DMS79 treated with DMSO at 0.1 percent for 48 hours (cell line): ENCODE measurements around the gene HPCAL1.

Experiments
- DNase-seq: peaks from one replicate; lab custom pipeline; 2025; lab: John Stamatoyannopoulos, UW

The HPCAL1 gene

DNA sequence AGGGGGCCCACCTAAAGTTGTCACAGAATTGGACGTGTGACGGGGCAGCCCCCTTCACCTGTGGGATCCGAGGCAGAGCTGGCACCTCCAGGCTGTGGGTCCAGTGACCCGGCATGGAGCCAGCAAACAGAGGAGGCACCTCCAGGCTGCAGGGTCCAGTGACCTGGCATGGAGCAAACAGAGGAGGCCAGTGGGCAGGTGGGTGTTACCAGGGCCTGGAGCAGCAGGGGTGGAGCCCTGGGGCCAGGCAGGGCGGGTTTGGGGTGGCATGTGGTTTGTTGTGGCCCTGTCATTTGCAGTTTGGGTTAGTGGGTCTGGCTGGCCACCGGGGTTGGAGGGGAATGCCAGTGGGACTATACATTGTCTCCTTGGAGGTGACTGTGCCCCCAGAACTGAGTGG lies 68.2 kb downstream of the HPCAL1 start:
- DNase-seq = no peak

DNA sequence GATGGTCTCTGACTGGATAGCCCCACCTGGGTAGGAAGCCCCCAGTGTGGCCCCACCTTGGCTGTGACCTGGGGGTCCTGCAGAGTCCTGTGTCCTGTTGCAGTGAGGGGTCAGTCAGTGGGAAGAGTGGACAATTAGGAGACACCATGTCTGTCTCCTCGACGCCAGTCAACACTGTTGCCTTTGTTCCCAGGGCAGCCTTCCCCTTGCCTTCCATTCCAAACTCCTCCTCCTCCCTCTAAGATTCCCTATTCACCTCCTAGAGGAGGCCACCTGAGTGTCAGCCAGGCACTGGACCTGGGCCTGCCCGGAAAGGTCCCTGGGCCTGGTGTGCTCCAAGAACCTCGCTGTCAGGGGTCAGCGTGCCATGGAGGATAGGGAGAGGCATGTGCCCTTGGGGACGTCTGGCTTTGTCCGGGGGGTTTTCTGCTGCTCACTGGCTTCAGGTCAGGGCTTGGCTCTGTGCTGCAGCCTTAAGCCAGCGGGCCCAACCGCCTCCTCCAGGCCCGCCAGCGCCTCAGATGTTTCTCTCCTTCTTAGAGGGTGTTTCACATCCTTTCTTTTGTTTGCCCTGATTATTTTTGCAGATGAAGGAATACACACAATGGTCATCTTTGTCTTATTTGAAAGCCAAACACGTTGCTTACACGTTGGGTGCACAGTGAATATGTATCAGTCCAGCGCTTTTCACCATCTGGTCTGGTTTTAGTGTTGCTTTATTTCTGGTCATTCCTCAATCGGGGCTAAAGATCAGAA lies 68.9 kb downstream of the HPCAL1 start:
- no peak for DNase-seq

GRCh38 chr2:10372203-10372861 lies 69.6 kb downstream of the HPCAL1 start:
- no peak for DNase-seq

DNA sequence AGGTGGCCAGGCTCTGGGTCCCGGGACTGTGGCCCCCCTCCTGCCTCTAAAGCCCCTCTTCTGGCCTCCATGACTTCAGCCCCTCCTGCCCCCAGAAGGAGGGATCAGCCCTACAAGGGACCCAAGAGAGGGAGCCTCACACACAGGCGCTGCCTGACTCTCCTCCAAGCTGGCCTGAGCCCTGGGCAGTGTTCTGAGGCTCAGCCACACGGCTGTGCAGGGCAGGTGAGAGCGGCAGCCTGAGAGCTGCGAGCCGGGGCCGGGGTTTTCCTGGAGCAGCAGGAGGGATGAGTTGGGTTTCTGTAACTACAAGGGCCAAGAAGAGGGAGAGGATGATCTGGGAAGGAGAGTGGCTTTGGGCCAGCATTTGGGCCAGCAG lies 70.1 kb downstream of the HPCAL1 start:
- DNase-seq = no peak

- peak; percentile 75 for DNase-seq
Observed at GRCh38 chr2:10373931-10374330, 71.2 kb downstream of the HPCAL1 start.

- DNase-seq = no peak
Observed at GRCh38 chr2:10374362-10374943, 71.7 kb downstream of the HPCAL1 start.

- peak; percentile 71 for DNase-seq
Observed at GRCh38 chr2:10375570-10376281, 73.0 kb downstream of the HPCAL1 start.

GRCh38 chr2:10377052-10377746 lies 74.5 kb downstream of the HPCAL1 start:
- DNase-seq = peak; percentile 66

DNA sequence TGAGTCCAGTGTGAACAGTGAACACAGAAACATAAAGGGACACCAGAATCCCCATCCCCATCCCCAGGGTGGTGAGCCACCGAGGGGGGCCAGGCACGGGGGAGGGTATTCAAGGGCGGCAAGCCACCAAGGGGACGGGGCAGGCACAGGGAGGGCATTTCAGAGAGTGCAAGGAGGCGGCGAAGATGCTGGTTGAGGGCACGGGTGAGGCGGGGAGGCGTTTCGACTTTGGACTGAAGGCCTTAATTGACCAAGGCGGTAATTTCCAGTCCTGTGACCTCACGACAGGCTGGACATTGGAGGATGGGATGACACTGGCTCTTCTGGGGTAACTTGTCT lies 75.0 kb downstream of the HPCAL1 start:
- no peak for DNase-seq

- DNase-seq = no peak
Observed at GRCh38 chr2:10378189-10378588, 75.5 kb downstream of the HPCAL1 start.

GRCh38 chr2:10380048-10380926 lies 77.6 kb downstream of the HPCAL1 start:
- DNase-seq = peak; percentile 16

DNA sequence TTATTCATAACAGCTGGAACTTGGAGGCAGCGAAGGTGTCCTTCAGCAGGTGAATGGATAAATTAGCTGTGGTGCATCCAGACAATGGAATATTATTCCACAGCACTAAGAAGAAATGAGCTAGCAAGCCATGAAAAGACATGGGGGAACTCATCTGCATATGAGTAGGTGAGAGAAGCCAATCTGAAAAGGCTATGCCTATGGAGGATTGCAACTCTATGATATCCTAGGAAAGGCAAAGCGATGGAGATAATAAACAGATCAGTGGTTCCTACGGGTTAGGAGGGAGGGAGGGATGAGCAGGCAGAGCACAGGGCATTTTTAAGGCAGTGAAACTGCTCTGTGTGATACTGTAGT lies 79.3 kb downstream of the HPCAL1 start:
- DNase-seq = no peak

GRCh38 chr2:10382354-10383061 lies 79.8 kb downstream of the HPCAL1 start:
- DNase-seq = peak; percentile 91

DNA sequence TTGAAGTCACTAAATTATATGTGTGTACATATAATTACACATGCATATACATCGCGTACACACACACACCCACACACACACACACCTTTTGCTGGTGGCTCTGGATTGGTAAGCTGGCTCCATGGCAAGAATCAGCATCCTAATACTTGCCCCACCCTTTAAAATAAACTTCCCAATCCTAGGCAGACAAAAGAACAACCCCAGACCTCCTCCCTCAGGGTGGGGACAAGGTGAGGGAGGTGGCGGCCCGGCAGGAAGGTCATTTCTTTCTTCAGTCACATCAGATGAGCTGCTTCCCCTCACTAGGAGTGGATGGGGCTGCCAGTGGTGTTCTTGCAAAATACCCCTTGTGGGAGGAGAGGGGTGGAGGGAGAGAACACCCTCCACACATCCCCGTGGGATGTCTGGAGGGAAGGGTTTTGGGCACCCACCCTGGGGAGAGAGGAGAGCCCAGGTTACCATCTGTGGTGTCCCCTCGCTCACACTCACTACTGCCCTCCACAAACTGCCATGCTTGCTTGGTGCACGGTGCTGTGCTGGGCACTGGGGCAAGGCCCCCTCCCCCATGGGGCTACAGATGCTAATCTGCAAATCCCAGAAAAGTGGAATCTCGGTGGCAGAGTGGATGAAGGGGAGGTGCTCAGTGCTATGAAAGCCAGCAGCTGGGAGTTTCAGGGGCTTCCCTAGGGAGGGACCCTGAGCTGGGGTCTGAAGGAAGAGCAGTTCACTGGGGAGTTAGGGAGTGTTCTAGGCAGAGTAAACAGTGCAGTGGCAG lies 81.4 kb downstream of the HPCAL1 start:
- no peak for DNase-seq

- DNase-seq = no peak
Observed at GRCh38 chr2:10385501-10385900, 82.8 kb downstream of the HPCAL1 start.

DNA sequence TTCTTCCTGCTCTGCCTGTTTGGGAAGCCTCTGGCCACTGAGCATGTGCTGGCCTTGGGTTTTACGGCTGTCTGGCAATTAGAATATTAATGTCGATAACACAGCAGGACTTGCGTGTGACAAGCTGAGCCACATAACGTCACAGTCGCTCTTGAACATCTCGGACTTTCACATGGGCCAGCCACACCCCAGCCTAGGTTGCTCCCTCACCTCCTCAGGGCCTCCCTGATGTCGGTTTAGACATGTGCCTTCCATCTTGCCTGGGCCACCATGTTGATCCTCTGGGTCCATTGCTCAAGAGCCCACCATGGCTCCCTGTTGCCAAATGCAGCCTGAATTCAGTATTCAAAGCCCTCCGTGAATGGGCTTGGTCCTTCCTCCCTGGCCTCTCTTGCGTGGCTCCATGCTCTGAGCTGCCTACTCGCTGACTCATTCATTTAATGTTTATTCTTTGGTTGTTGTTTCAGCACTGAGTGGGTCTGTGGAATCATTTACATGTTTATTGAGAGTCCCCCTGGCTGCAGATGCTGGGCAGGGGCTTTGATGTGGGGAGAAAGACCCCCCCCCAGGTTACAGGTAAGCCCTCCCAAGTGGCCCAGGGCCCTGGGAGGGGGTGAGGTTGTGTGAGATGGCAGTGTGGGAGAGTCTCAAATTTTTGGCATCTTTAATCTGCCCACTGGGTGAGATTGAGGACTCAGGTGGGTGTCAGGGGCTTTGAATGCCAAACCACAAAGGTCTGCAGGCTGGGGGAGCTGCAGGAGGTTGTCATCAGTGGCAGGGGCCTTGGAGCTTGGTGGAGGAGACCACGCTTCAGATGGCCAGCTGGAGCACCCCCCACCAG lies 83.4 kb downstream of the HPCAL1 start:
- DNase-seq = peak; percentile 12

DNA sequence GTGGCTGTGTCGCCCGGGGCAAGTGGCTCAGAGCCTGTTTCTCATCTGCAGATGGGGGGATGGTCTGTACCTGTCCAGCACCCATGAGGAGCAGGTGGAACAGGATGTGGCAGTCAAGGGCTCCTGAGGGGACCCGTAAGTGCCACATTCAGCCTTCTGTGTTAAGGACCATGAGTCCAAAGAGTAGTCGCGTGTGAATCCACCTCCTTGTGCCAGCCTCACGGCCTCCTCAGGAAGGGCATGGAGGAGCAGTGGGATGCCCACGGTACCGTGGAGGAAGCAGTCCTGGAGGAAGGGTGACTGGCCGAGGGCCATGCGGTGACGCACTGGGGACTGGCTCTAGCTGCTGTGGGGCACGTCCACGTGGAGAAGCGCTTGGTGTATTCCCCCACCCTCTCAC lies 84.3 kb downstream of the HPCAL1 start:
- peak; percentile 86 for DNase-seq

GRCh38 chr2:10388954-10389560 lies 86.4 kb downstream of the HPCAL1 start:
- DNase-seq = no peak

GRCh38 chr2:10389573-10389972 lies 86.9 kb downstream of the HPCAL1 start:
- DNase-seq = no peak
